Osteocyte (in vitro differentiated cells): ENCODE results near the gene TFG. TPM values are rescaled to one million over a fixed set of nuclear protein-coding genes. Genes with fewer than 3 reads are reported as not detected.

Source experiments
- DNase-seq: peaks from one replicate; pipeline ENCODE4 v3.0.0; 2021; ENCODE audit warnings: mixed read lengths; ENCODE audit not compliant: unreplicated experiment; ENCODE audit errors: extremely low spot score
- H3K27ac Mint-ChIP-seq: one replicate; pipeline ENCODE4 v1.8.0; 2021; ENCODE audit warnings: mild to moderate bottlenecking, mixed read lengths; ENCODE audit not compliant: unreplicated experiment
- H3K27me3 Mint-ChIP-seq: one replicate; pipeline ENCODE4 v1.8.0; 2021; ENCODE audit warnings: mixed read lengths; ENCODE audit not compliant: unreplicated experiment
- H3K36me3 Mint-ChIP-seq: one replicate; pipeline ENCODE4 v1.8.0; 2021; ENCODE audit warnings: mixed read lengths; ENCODE audit not compliant: unreplicated experiment
- H3K4me1 Mint-ChIP-seq: one replicate; pipeline ENCODE4 v1.8.0; 2021; ENCODE audit warnings: mixed read lengths; ENCODE audit not compliant: unreplicated experiment
- H3K4me3 Mint-ChIP-seq: one replicate; pipeline ENCODE4 v1.8.0; 2021; ENCODE audit warnings: mild to moderate bottlenecking, moderate library complexity, mixed read lengths; ENCODE audit not compliant: unreplicated experiment
- H3K9me3 Mint-ChIP-seq: one replicate; pipeline ENCODE4 v1.8.0; 2021; ENCODE audit warnings: mixed read lengths; ENCODE audit not compliant: unreplicated experiment
- CTCF ChIP-seq: fragments of 200-600 bp; sonication (generic); IDR thresholded peaks from 2 replicates; pipeline ENCODE4 v1.5.0; 2021; ENCODE audit warnings: antibody characterized with exemption, mild to moderate bottlenecking, moderate library complexity
- total RNA-seq: library from RNA; stranded (reverse); gene quantifications from 2 replicates; pipeline ENCODE4 v1.2.1, GENCODE V29; 2021

TFG gene
- total RNA-seq, 1 donor from 2014 or later = 119 TPM

GRCh38 chr3:100745617-100746016 lies 36.3 kb downstream of the TFG start:
- DNase-seq = no peak
- no peaks in the 10 kb centered on the region for H3K9me3 Mint-ChIP-seq
- H3K27me3 Mint-ChIP-seq = no peaks in the 10 kb centered on the region
- H3K36me3 Mint-ChIP-seq = peaks cover 54% of the 10 kb centered on the region
- peaks cover 10% of the 10 kb centered on the region for H3K4me1 Mint-ChIP-seq
- peak overlapping the region; percentile 5 for H3K27ac Mint-ChIP-seq
- no peak for TF ChIP-seq CTCF
- H3K4me3 Mint-ChIP-seq = no peak overlapping the region

- Mint-ChIP-seq H3K4me1 (peaks cover 10% of the 10 kb centered on the region), H3K27me3 (no peaks in the 10 kb centered on the region), H3K9me3 (no peaks in the 10 kb centered on the region), H3K4me3 (no peak overlapping the region), H3K36me3 (peaks cover 55% of the 10 kb centered on the region), H3K27ac (peak overlapping the region; percentile 27)
- no peak for TF ChIP-seq CTCF
- no peak for DNase-seq
These were observed 36.8 kb downstream of the TFG start for GRCh38 chr3:100746092-100746491.

GRCh38 chr3:100748220-100748619 lies 38.9 kb downstream of the TFG start:
- no peak for TF ChIP-seq CTCF
- peaks cover 13% of the 10 kb centered on the region for H3K4me1 Mint-ChIP-seq

GRCh38 chr3:100748967-100749366 lies 39.7 kb downstream of the TFG start:
- no peak for TF ChIP-seq CTCF
- no peaks in the 10 kb centered on the region for H3K9me3 Mint-ChIP-seq
- H3K36me3 Mint-ChIP-seq = peaks cover 58% of the 10 kb centered on the region
- peaks cover 21% of the 10 kb centered on the region for H3K4me1 Mint-ChIP-seq
- DNase-seq = no peak
- peak overlapping the region; percentile 34 for H3K27ac Mint-ChIP-seq
- H3K27me3 Mint-ChIP-seq = no peaks in the 10 kb centered on the region
- no peak overlapping the region for H3K4me3 Mint-ChIP-seq

More at GRCh38 chr3:100748220-100748619, 38.9 kb downstream of the TFG start:
- H3K36me3 Mint-ChIP-seq = peaks cover 60% of the 10 kb centered on the region
- H3K27me3 Mint-ChIP-seq = no peaks in the 10 kb centered on the region
- H3K4me3 Mint-ChIP-seq = no peak overlapping the region
- no peak for DNase-seq
- no peak overlapping the region for H3K27ac Mint-ChIP-seq
- no peaks in the 10 kb centered on the region for H3K9me3 Mint-ChIP-seq

GRCh38 chr3:100753846-100754245 lies 44.6 kb downstream of the TFG start:
- DNase-seq = no peak
- H3K4me3 Mint-ChIP-seq = no peak overlapping the region
- peaks cover 41% of the 10 kb centered on the region for H3K36me3 Mint-ChIP-seq
- peak overlapping the region; percentile 16 for H3K27ac Mint-ChIP-seq
- H3K9me3 Mint-ChIP-seq = no peaks in the 10 kb centered on the region
- no peaks in the 10 kb centered on the region for H3K27me3 Mint-ChIP-seq
- no peak for TF ChIP-seq CTCF
- H3K4me1 Mint-ChIP-seq = peaks cover 14% of the 10 kb centered on the region
